Activated naive CD4-positive, alpha-beta T cell treated with anti-CD3 and anti-CD28 coated beads, Interleukin-2, amount 10 ng/mL, durations not matched to agents 7 days and 5 days (primary cell): ENCODE measurements around the gene OLFML1.

ENCODE experiments used
- CTCF ChIA-PET: fragments of 350-600 bp; sonication (Branson Sonifier 250); formaldehyde crosslinking; loops from one replicate; lab custom pipeline; 2021; ENCODE audit warnings: antibody characterized with exemption; lab: Charles Lee
- DNase-seq: peaks from one replicate; pipeline ENCODE4 v3.0.0-alpha.2; 2020
- H3K27ac Mint-ChIP-seq: one replicate; pipeline ENCODE4 v1.8.0; 2021; ENCODE audit warnings: mild to moderate bottlenecking, moderate library complexity, mixed read lengths
- H3K27me3 Mint-ChIP-seq: one replicate; pipeline ENCODE4 v1.8.0; 2021; ENCODE audit warnings: mild to moderate bottlenecking, mixed read lengths
- H3K36me3 Mint-ChIP-seq: one replicate; pipeline ENCODE4 v1.8.0; 2021; ENCODE audit warnings: mixed read lengths
- H3K4me1 Mint-ChIP-seq: one replicate; pipeline ENCODE4 v1.8.0; 2021; ENCODE audit warnings: mixed read lengths
- H3K4me3 Mint-ChIP-seq: one replicate; pipeline ENCODE4 v1.8.0; 2021; ENCODE audit warnings: mild to moderate bottlenecking, moderate library complexity, mixed read lengths
- H3K9me3 Mint-ChIP-seq: one replicate; pipeline ENCODE4 v1.8.0; 2021; ENCODE audit warnings: mixed read lengths

Gene OLFML1

DNA sequence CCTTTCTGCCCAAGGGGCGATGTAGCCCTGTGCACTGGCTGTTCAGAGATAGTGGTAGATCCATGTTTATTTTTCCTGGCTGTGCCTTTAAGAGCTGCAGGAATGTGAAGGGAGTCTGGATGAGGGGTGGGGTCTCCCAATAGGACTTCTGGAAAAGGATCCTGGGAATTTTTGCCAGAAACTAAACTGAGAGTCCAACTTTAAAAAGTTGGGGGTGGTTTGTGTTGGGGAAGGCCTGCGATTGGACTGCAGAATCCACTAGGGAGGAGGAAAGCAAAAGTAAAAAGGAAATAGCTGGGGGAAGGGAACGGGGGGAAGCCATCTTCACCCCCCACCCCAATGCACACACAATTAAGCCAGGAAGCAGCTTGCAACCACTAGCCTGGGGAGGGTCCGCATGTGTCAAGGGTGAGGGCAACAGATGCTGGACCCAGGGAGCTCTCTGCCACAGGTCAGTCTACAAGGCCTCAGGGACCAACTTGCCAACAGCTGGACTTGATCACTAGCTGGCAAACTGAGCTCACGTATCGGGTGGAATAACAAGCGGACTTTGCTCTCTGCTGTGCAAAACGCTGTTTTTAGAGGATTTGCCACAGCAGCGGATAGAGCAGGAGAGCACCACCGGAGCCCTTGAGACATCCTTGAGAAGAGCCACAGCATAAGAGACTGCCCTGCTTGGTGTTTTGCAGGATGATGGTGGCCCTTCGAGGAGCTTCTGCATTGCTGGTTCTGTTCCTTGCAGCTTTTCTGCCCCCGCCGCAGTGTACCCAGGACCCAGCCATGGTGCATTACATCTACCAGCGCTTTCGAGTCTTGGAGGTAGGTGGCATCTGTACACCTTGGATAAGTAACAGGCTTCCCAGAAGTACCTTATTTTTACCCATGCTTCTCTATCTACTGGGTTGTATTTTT is at the start of gene OLFML1:
TSS of gene OLFML1 (plus strand) at position 321 of the 912 bp plus-strand sequence. CDS start at position 691, 370 bp downstream.
- no peaks in the 10 kb centered on the region for H3K36me3 Mint-ChIP-seq
- CTCF ChIA-PET: interaction anchor here (0.7 to 1.5 kb wide), 3 partner anchors 172 to 202 kb away, joined by 3 read pairs; no protein-coding TSS in a partner anchor
- no peaks in the 10 kb centered on the region for H3K9me3 Mint-ChIP-seq
- no peaks in the 10 kb centered on the region for H3K4me1 Mint-ChIP-seq
- DNase-seq: no peak
- H3K4me3 Mint-ChIP-seq: no peak within 1 kb of the TSS
- H3K27ac Mint-ChIP-seq: no peak within 1 kb of the TSS
- no peaks in the 10 kb centered on the region for H3K27me3 Mint-ChIP-seq

GRCh38 chr11:7436146-7436545 is 49.2 kb upstream of the OLFML1 start:
- Mint-ChIP-seq H3K27ac (peak overlapping the region; percentile 86), H3K4me1 (peaks cover 25% of the 10 kb centered on the region), H3K36me3 (no peaks in the 10 kb centered on the region), H3K27me3 (no peaks in the 10 kb centered on the region), H3K4me3 (no peak overlapping the region), H3K9me3 (no peaks in the 10 kb centered on the region)
- CTCF ChIA-PET: interaction anchor here (0.6 to 1.1 kb wide), 4 partner anchors 58 to 461 kb away, joined by 3 to 6 read pairs (median 4); no protein-coding TSS in a partner anchor
- no peak for DNase-seq

DNA sequence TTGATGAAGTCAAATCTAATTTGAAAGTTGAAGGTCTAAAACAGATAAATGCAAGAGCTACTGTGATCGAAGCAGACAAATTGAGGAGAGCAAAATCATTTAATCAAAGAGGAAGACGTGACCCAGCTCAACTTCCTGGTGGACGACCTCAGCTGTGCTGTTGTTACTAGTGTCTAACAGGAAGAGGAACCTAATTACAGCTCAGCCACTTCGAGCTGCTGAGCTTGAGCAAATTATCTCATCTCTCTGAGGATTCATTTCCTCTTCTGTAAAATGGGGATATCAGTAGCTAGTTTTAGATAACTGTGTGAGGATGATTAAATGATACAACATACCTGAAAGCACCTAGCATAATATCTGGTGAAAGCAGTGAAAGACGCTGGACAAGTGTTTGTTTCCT is 48.6 kb upstream of the OLFML1 start:
- CTCF ChIA-PET: interaction anchor here (0.6 to 1.1 kb wide), 4 partner anchors 59 to 460 kb away, joined by 3 to 6 read pairs (median 4); no protein-coding TSS in a partner anchor
- no peaks in the 10 kb centered on the region for H3K9me3 Mint-ChIP-seq
- peaks cover 25% of the 10 kb centered on the region for H3K4me1 Mint-ChIP-seq
- no peak overlapping the region for H3K4me3 Mint-ChIP-seq
- H3K27me3 Mint-ChIP-seq: no peaks in the 10 kb centered on the region
- DNase-seq: peak; percentile 44
- peak overlapping the region; percentile 86 for H3K27ac Mint-ChIP-seq
- no peaks in the 10 kb centered on the region for H3K36me3 Mint-ChIP-seq

- CTCF ChIA-PET: interaction anchor here (7.8 kb wide), 1 partner anchor 85 kb away, joined by 101 read pairs; no protein-coding TSS in a partner anchor
Measured at GRCh38 chr11:7437696-7438095, 47.6 kb upstream of the OLFML1 start.

DNA sequence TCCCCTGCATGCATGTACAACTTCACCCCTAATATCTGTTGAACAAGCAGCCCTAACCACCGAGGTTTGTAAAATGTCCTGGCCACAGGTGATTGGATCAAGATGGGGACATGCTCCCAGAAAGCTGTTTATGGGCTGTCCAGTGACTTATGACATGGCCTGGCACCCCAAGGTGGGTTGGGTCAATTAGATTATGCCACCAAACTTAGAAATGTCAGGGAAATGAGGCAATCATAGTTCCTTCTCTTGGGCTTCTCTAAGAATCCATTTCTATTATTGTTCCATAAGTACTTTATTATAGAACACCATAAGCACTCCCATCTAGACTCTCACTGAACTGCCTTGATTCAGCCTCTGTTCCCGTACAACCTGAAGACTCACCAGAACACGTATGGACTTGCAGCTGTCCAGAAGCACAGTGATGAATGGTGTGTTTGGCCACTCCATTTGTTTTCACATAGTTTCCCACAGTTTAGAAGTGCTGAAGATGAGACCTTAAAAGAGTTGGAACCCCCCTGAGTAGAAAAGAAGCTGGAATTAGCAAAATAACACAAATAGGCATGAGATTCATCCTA is 45.5 kb upstream of the OLFML1 start:
- H3K36me3 Mint-ChIP-seq: no peaks in the 10 kb centered on the region
- H3K27me3 Mint-ChIP-seq: peaks cover 8% of the 10 kb centered on the region
- H3K4me1 Mint-ChIP-seq: peaks cover 25% of the 10 kb centered on the region
- CTCF ChIA-PET: interaction anchor here (0.8 to 7.8 kb wide), 3 partner anchors 87 to 342 kb away, joined by 4 to 101 read pairs (median 4); no protein-coding TSS in a partner anchor
- H3K4me3 Mint-ChIP-seq: no peak overlapping the region
- H3K9me3 Mint-ChIP-seq: no peaks in the 10 kb centered on the region
- H3K27ac Mint-ChIP-seq: no peak overlapping the region
- DNase-seq: no peak

More at GRCh38 chr11:7437696-7438095, 47.6 kb upstream of the OLFML1 start:
- Mint-ChIP-seq H3K4me3 (no peak overlapping the region), H3K4me1 (peaks cover 25% of the 10 kb centered on the region), H3K36me3 (no peaks in the 10 kb centered on the region), H3K27me3 (no peaks in the 10 kb centered on the region), H3K9me3 (no peaks in the 10 kb centered on the region), H3K27ac (no peak overlapping the region)
- no peak for DNase-seq

- Mint-ChIP-seq H3K4me3 (no peak overlapping the region), H3K9me3 (no peaks in the 10 kb centered on the region), H3K27ac (no peak overlapping the region), H3K27me3 (peaks cover 8% of the 10 kb centered on the region), H3K4me1 (peaks cover 3% of the 10 kb centered on the region), H3K36me3 (no peaks in the 10 kb centered on the region)
- CTCF ChIA-PET: interaction anchor here (0.7 to 7.8 kb wide), 19 partner anchors 8 to 686 kb away, joined by 3 to 101 read pairs (median 5); no protein-coding TSS in a partner anchor
- peak; percentile 83 for DNase-seq
Measured at GRCh38 chr11:7442588-7443215, 42.6 kb upstream of the OLFML1 start.

DNA sequence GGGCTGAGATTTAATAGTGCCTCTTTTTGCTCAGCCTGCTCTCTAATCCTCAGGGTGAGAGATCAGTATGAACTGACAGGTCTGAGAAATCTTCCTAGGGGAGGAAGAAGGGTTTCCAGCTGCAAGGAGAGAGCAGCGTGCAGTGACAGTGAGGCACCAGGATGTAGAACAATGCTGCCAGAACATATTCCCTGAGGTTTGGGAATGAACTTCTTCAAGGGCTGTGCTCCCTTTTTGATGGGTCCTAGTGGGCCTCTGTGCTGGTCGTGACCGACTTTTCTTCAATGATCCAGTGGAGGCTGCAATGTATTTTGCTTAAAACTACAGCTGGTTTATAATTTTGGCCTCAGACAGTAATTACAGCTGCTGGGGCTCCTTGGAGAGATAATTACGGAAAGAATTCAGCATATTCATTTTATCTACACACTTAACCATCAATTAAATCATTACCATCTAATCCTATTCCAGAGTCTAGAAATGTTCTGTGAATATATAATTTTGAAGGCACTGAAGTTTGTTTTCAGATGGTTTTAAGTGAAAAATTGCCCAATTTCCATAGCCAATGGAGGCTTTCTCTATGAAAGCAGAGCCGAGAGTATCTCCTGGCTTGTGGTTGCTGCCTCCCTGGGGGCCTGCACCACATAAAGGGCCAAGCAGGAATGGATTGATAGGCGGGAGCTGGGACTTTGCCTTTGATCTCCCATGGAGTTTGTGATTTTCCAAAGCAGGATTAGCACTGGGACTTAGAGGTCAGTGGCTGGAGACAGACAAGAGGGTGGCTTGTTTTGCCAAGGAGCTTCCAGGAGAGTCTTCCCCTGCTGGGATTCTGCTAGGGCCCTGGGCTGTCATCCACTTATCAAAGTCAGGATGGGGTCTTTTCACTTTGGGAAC is 41.0 kb upstream of the OLFML1 start:
- DNase-seq: no peak
- Mint-ChIP-seq H3K4me3 (no peak overlapping the region), H3K27me3 (peaks cover 8% of the 10 kb centered on the region), H3K4me1 (peaks cover 3% of the 10 kb centered on the region), H3K27ac (no peak overlapping the region), H3K9me3 (no peaks in the 10 kb centered on the region), H3K36me3 (no peaks in the 10 kb centered on the region)
- CTCF ChIA-PET: interaction anchor here (1.1 to 7.8 kb wide), 6 partner anchors 10 to 250 kb away, joined by 3 to 101 read pairs (median 4); no protein-coding TSS in a partner anchor

GRCh38 chr11:7445564-7445963 is 39.7 kb upstream of the OLFML1 start:
- H3K9me3 Mint-ChIP-seq: no peaks in the 10 kb centered on the region
- no peak for DNase-seq
- CTCF ChIA-PET: interaction anchor here (1.0 to 7.8 kb wide), 2 partner anchors 93 kb away, joined by 4 to 101 read pairs; no protein-coding TSS in a partner anchor
- no peak overlapping the region for H3K4me3 Mint-ChIP-seq
- H3K27ac Mint-ChIP-seq: no peak overlapping the region
- no peaks in the 10 kb centered on the region for H3K36me3 Mint-ChIP-seq
- peaks cover 3% of the 10 kb centered on the region for H3K4me1 Mint-ChIP-seq
- peaks cover 8% of the 10 kb centered on the region for H3K27me3 Mint-ChIP-seq

DNA sequence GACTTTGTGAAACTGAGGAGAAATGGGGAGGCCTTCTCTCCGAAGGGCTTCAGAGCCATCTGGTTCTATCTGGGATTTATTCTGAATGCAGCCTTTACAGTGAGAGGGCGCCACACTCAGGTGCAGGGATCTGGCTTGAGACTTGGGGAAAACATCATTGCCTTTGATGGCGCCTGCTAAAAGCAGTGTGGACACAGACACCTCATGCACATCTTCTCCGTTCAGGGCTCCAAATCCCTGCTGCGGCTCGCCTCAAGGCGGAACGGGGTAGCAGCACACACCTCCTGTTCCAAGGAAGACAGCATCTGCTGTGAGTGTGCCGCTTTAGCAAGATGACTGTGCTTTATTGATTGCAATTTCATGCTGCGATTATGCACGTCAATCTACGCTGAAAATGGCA is 37.1 kb upstream of the OLFML1 start:
- Mint-ChIP-seq H3K27ac (no peak overlapping the region), H3K27me3 (peaks cover 8% of the 10 kb centered on the region), H3K4me3 (no peak overlapping the region), H3K9me3 (no peaks in the 10 kb centered on the region), H3K4me1 (no peaks in the 10 kb centered on the region), H3K36me3 (no peaks in the 10 kb centered on the region)
- CTCF ChIA-PET: interaction anchor here (1.2 to 2.2 kb wide), 2 partner anchors 95 to 217 kb away, joined by 3 to 5 read pairs; no protein-coding TSS in a partner anchor
- no peak for DNase-seq

DNA sequence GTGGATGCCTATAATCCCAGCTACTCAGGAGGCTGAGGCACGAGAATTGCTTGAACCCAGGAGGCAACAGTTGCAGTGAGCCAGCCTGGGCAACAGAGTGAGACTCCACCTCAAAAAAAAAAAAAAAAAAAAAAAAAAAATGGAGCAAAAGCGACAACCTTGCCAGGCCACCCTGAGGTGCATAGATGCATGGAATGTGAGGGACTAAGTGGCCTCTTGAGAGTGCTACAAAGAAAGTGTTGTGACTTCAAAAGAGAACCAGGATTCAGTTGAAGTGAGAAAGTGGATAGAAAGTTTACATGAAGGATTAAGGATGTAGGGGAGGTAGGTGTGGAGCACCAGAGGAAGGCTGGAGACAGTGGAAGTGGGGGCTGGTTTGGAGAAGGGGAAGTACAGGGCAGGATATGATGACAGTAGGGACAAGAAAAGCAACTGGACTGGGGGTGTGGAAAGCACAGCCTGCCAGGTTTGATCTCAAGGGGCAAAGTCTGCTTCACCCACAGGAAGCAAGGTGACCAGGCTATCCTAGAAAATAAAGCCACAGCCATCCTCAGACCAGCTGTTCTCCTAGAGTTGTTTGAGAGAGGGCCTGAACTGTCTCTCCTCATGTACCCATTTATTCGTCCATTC is 36.0 kb upstream of the OLFML1 start:
- Mint-ChIP-seq H3K4me1 (no peaks in the 10 kb centered on the region), H3K27me3 (peaks cover 4% of the 10 kb centered on the region), H3K27ac (no peak overlapping the region), H3K4me3 (no peak overlapping the region), H3K9me3 (no peaks in the 10 kb centered on the region), H3K36me3 (no peaks in the 10 kb centered on the region)
- CTCF ChIA-PET: interaction anchor here (2.0 to 2.3 kb wide), 2 partner anchors 7 to 97 kb away, joined by 8 to 10 read pairs; no protein-coding TSS in a partner anchor
- no peak for DNase-seq

DNA sequence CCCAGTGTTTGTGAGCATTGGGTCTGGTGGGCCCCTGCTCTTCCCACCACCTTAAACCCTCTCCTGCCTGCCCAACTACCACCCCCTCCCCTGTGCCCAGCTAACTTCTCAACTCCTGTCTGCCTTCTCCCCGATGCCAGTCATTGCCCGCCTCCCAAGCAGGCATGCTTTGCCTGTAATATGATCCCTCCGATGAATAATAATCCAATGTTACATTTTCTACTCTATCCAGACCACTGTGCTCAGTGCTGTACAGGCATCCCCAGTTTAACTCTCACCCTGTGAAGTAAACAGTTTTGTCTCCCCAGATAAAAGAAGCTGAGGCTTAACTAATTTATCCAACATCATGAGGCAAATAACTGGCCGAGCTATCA is 35.5 kb upstream of the OLFML1 start:
- CTCF ChIA-PET: interaction anchor here (2.0 to 2.3 kb wide), 2 partner anchors 8 to 97 kb away, joined by 8 to 10 read pairs; no protein-coding TSS in a partner anchor
- no peaks in the 10 kb centered on the region for H3K27me3 Mint-ChIP-seq
- no peak for DNase-seq
- no peaks in the 10 kb centered on the region for H3K4me1 Mint-ChIP-seq
- H3K9me3 Mint-ChIP-seq: no peaks in the 10 kb centered on the region
- H3K4me3 Mint-ChIP-seq: no peak overlapping the region
- H3K36me3 Mint-ChIP-seq: no peaks in the 10 kb centered on the region
- no peak overlapping the region for H3K27ac Mint-ChIP-seq

DNA sequence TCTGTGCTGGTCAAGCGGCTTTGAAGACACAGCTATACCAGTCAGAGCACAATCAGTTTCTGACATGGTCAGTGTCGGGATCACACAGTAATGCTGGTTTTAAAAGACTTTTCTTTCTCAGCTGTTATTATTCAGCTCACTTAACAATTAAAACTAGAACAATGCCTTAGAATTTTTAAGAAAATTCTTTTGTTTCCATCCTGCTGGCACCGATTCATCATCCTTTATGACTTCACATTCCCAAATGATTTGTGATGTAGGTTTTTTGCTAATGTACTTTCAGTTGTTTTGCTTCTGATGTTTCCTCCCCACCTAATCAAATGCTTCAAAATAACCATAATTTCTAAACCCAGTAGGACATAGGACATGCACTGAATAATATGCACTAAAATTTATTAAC is 34.5 kb upstream of the OLFML1 start:
- no peak overlapping the region for H3K4me3 Mint-ChIP-seq
- CTCF ChIA-PET: interaction anchor here (1.3 to 2.3 kb wide), 3 partner anchors 9 to 121 kb away, joined by 3 to 10 read pairs (median 8); no protein-coding TSS in a partner anchor
- no peaks in the 10 kb centered on the region for H3K36me3 Mint-ChIP-seq
- no peak overlapping the region for H3K27ac Mint-ChIP-seq
- DNase-seq: no peak
- H3K9me3 Mint-ChIP-seq: no peaks in the 10 kb centered on the region
- no peaks in the 10 kb centered on the region for H3K4me1 Mint-ChIP-seq
- no peaks in the 10 kb centered on the region for H3K27me3 Mint-ChIP-seq
